SU-DHL-6 (cell line): ENCODE results near the gene KLHL29.

Experiments used
- H2AFZ ChIP-seq: fragments of 200-600 bp; sonication (generic); 2 replicates; pipeline ENCODE4 v1.6.1; 2014; ENCODE audit warnings: low read depth, mild to moderate bottlenecking, moderate library complexity, mixed read lengths, antibody characterized with exemption, low read length; ENCODE audit not compliant: severe bottlenecking
- H3F3A ChIP-seq: fragments of 200-600 bp; shearing (Covaris generic); 2 replicates; pipeline ENCODE4 v1.6.0; 2016; ENCODE audit warnings: antibody characterized with exemption, mild to moderate bottlenecking; ENCODE audit not compliant: insufficient read depth
- H3K27ac ChIP-seq: fragments of 200-600 bp; sonication (generic); 2 replicates; pipeline ENCODE4 v1.5.1; 2016; ENCODE audit warnings: low read depth, mild to moderate bottlenecking, low read length, moderate library complexity, mixed read lengths
- H3K27me3 ChIP-seq: fragments of 200-600 bp; sonication (generic), shearing (Covaris generic); 2 replicates; pipeline ENCODE4 v1.6.0; 2014; ENCODE audit warnings: mild to moderate bottlenecking, low read length
- H3K36me3 ChIP-seq: fragments of 200-600 bp; sonication (generic); 2 replicates; pipeline ENCODE4 v1.6.1; 2014; ENCODE audit warnings: mild to moderate bottlenecking, low read length, mixed read lengths
- H3K4me2 ChIP-seq: fragments of 300-600, 200-600 bp; shearing (Covaris generic), sonication (generic); 2 replicates; pipeline ENCODE4 v1.6.0; 2014; ENCODE audit warnings: low read length, low read depth, mild to moderate bottlenecking; ENCODE audit not compliant: poor library complexity, severe bottlenecking
- H3K4me3 ChIP-seq: fragments of 200-600 bp; sonication (generic); 2 replicates; pipeline ENCODE4 v1.5.1; 2014; ENCODE audit warnings: antibody characterized with exemption, low read length, mild to moderate bottlenecking, mixed read lengths; ENCODE audit not compliant: insufficient read depth, poor library complexity, severe bottlenecking
- H3K79me2 ChIP-seq: fragments of 200-600 bp; sonication (generic); 2 replicates; pipeline ENCODE4 v1.6.1; 2014; ENCODE audit warnings: mild to moderate bottlenecking, low read length, moderate library complexity; ENCODE audit not compliant: insufficient read depth
- H3K9ac ChIP-seq: fragments of 200-600 bp; sonication (generic); 2 replicates; pipeline ENCODE4 v1.7.0; 2014; ENCODE audit warnings: mild to moderate bottlenecking, low read length
- H3K9me2 ChIP-seq: fragments of 200-600 bp; sonication (generic); replicated peaks from 2 replicates; pipeline ENCODE4 v1.6.1; 2014; ENCODE audit warnings: low read length; ENCODE audit not compliant: insufficient read depth
- H3K9me3 ChIP-seq: fragments of 200-600 bp; sonication (generic); 2 replicates; pipeline ENCODE4 v1.6.1; 2014; ENCODE audit warnings: low read length, mixed read lengths; ENCODE audit not compliant: insufficient read depth
- H4K20me1 ChIP-seq: fragments of 200-600 bp; sonication (generic); 2 replicates; pipeline ENCODE4 v1.6.1; 2014; ENCODE audit warnings: low read depth, mild to moderate bottlenecking, antibody characterized with exemption, low read length, moderate library complexity, mixed read lengths
- EZH2phosphoT487 ChIP-seq: fragments of 200-600 bp; sonication (generic), shearing (Covaris generic); conservative IDR thresholded peaks from 2 replicates; pipeline ENCODE4 v1.6.1; 2018; ENCODE audit warnings: mild to moderate bottlenecking, antibody characterized with exemption, low read length, moderate library complexity, mixed read lengths
- TF ChIP-seq, protein P1 (sequence below): fragments of 200-600 bp; sonication (generic); IDR thresholded peaks from one replicate; pipeline ENCODE4 v1.5.1; 2017; ENCODE audit warnings: antibody characterized with exemption, mild to moderate bottlenecking, low read length, moderate library complexity; ENCODE audit not compliant: insufficient read depth, poor library complexity, severe bottlenecking

Gene KLHL29

DNA sequence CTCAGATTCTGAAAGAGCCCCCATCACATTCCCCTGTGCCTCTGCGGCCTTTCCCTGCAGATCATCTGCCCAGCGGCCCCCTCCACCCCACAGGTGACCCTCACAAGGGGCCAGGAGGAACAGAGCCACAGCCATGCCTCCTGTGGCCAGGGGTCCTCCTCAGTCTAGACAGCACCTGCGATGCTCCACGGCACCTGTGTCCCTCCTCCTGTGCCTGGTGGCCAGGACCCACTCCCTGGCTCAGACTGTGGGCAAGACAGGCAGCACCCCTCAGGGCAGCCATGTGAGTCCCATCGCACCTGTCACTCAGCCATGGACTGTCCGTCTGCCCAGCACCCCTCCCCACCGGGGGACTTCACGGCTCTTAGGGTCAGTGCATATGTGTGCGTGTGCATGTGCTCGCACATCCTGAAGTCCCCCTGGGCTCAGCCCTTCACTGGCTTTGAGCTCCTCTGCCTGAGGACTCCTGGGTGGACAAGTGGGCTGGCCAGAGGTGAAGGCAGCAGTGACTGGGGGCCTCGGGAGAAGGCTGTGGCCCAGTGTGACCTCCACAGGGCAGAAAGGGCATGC is 304.2 kb downstream of the KLHL29 start:
- H4K20me1 ChIP-seq = no peaks in the 10 kb centered on the region
- no peaks in the 10 kb centered on the region for H3K9me2 ChIP-seq
- no peak overlapping the region for H3K27ac ChIP-seq
- H3K79me2 ChIP-seq = no peaks in the 10 kb centered on the region
- no peaks in the 10 kb centered on the region for H3K9me3 ChIP-seq
- no peak overlapping the region for H2AFZ ChIP-seq
- no peaks in the 10 kb centered on the region for H3K36me3 ChIP-seq
- H3K4me3 ChIP-seq = no peak overlapping the region
- no peaks in the 10 kb centered on the region for H3F3A ChIP-seq
- H3K9ac ChIP-seq = no peak overlapping the region
- no peak overlapping the region for H3K4me2 ChIP-seq
- H3K27me3 ChIP-seq = no peaks in the 10 kb centered on the region
- no peak for TF ChIP-seq EZH2phosphoT487
- TF ChIP-seq, protein P1, sequence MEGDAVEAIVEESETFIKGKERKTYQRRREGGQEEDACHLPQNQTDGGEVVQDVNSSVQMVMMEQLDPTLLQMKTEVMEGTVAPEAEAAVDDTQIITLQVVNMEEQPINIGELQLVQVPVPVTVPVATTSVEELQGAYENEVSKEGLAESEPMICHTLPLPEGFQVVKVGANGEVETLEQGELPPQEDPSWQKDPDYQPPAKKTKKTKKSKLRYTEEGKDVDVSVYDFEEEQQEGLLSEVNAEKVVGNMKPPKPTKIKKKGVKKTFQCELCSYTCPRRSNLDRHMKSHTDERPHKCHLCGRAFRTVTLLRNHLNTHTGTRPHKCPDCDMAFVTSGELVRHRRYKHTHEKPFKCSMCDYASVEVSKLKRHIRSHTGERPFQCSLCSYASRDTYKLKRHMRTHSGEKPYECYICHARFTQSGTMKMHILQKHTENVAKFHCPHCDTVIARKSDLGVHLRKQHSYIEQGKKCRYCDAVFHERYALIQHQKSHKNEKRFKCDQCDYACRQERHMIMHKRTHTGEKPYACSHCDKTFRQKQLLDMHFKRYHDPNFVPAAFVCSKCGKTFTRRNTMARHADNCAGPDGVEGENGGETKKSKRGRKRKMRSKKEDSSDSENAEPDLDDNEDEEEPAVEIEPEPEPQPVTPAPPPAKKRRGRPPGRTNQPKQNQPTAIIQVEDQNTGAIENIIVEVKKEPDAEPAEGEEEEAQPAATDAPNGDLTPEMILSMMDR = no peak

DNA sequence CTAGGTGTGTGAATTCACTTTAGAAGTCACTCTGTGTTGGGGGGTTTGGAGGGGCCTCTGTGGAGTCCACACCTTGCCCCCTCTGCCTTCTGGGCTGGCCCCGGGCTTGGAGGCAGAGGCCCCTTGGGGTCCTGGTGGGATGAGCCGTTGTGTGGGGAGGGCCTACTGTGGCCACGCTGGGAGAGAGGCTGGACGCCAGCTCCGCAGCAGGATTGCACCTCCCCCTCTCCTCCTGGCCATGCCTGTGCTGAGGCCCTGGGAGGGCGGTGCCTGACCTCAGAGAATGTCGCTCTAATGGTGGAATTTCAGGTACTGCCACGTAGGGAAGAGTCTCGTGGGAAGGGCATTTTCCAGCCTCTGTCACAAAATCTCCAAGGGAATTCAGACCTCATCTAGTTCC is 304.9 kb downstream of the KLHL29 start:
- no peak for TF ChIP-seq EZH2phosphoT487
- TF ChIP-seq, protein P1 = no peak
- no peaks in the 10 kb centered on the region for H3F3A ChIP-seq

DNA sequence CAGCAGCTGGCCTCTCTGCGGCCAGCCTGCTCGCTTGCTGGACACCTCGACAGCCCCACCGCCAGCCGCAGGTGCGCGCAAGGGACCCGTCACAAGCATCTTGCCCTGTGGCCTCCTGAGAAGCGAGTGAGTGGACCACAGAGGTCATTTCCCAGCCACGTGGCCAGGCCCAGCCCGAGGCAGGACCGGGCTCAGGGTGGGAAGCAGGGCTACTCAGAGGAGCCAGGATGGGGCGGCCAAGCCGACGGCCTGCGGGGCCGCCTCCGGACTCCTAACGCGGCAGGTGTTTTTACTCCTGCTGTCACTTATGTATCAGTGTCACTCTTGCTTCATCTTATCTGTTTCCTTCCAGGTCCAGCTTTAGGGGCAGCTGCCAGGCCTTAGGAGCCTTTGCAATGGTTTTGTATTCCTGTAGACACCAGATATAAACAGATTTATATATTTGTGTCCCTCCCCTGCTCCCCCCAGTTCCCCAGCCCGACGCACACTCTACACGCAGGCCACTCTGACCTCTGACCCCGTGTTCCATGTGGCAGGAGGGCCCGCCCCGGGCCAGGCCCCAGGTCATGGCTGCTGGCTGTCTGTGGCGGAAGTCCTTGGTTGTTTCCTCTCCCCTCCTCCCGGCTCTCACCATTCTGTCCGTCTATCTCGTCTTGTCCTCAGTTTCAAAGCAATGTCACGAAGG is 305.6 kb downstream of the KLHL29 start:
- H3K36me3 ChIP-seq = no peaks in the 10 kb centered on the region
- no peaks in the 10 kb centered on the region for H3K79me2 ChIP-seq
- no peak overlapping the region for H3K4me2 ChIP-seq
- H3K4me3 ChIP-seq = no peak overlapping the region
- H3K9ac ChIP-seq = no peak overlapping the region
- no peaks in the 10 kb centered on the region for H3K9me3 ChIP-seq
- H3K27ac ChIP-seq = no peak overlapping the region
- H2AFZ ChIP-seq = no peak overlapping the region
- no peaks in the 10 kb centered on the region for H3F3A ChIP-seq
- no peaks in the 10 kb centered on the region for H4K20me1 ChIP-seq
- TF ChIP-seq, protein P1 = no peak
- TF ChIP-seq EZH2phosphoT487 = no peak
- no peaks in the 10 kb centered on the region for H3K27me3 ChIP-seq
- H3K9me2 ChIP-seq = no peaks in the 10 kb centered on the region

More for the DNA sequence above, 304.9 kb downstream of the KLHL29 start:
- no peaks in the 10 kb centered on the region for H3K9me2 ChIP-seq
- no peaks in the 10 kb centered on the region for H3K79me2 ChIP-seq
- no peak overlapping the region for H3K9ac ChIP-seq
- H2AFZ ChIP-seq = no peak overlapping the region
- no peaks in the 10 kb centered on the region for H3K27me3 ChIP-seq
- no peaks in the 10 kb centered on the region for H3K9me3 ChIP-seq
- no peak overlapping the region for H3K27ac ChIP-seq
- no peaks in the 10 kb centered on the region for H3K36me3 ChIP-seq
- no peaks in the 10 kb centered on the region for H4K20me1 ChIP-seq
- H3K4me2 ChIP-seq = no peak overlapping the region
- no peak overlapping the region for H3K4me3 ChIP-seq
